HepG2 (cell line): ENCODE data around the gene VEGFA. TPM values are rescaled to one million over a fixed set of nuclear protein-coding genes. Genes with fewer than 3 reads are reported as not detected.
A peak's percentile ranks its signal among the peaks of the same experiment; 100 is the strongest.

Experiments used
- ATAC-seq: fragments of 200-7000 bp; cut with Tn5 transposase; 3 replicates; pipeline ENCODE4 v1.9.1; 2020; ENCODE audit warnings: mild to moderate bottlenecking, moderate library complexity
- BruUV-seq: library from RNA; stranded (reverse); fragments of 400-500 nt; replicated peaks from 2 replicates; lab custom pipeline; 2021; lab: Mats Ljungman, UMichigan
- CTCF ChIA-PET: fragments of 300-600 bp; formaldehyde crosslinking; extraction: SDS; loops from one replicate; lab custom pipeline; 2021; ENCODE audit warnings: low total read pairs, inconsistent platforms, low intra/inter-chr PET ratio; lab: Yijun Ruan, JAX
- POLR2A ChIA-PET: fragments of 350-600 bp; sonication (Branson Sonifier 250); formaldehyde crosslinking; loops from one replicate; lab custom pipeline; 2020; ENCODE audit warnings: antibody characterized with exemption, inconsistent platforms; lab: Yijun Ruan, JAX
- DNase-seq: peaks from one replicate; pipeline ENCODE4 v3.0.0-alpha.2; 2015; ENCODE audit warnings: low spot score
- FAIRE-seq: peaks from 3 replicates; lab custom pipeline; 2011; peaks lifted over from hg19 to GRCh38; lab: Jason Lieb, UNC
- H2AFZ ChIP-seq: one replicate; pipeline ENCODE4 v1.6.1; 2011; ENCODE audit warnings: low read length, inconsistent platforms
- H3K27ac ChIP-seq: fragments of 300-600 bp; 3 replicates; pipeline ENCODE4 v1.8.0; 2011; ENCODE audit warnings: mixed run types, mild to moderate bottlenecking, mixed read lengths, low read length, inconsistent platforms; ENCODE audit not compliant: insufficient read depth; ENCODE audit errors: extremely low read length
- H3K27me3 ChIP-seq, 2 experiments: fragments of 200-600 bp in 1 of 2; 2 replicates in 1 of 2; 3 replicates in 1 of 2; pipeline versions ENCODE4 v1.6.0 to v1.8.0; 2011; ENCODE audit warnings: low read length in 2 of 2, mild to moderate bottlenecking in 2 of 2, moderate library complexity in 2 of 2, inconsistent platforms in 1 of 2; ENCODE audit not compliant: insufficient read depth in 2 of 2, control insufficient read depth in 1 of 2
- H3K36me3 ChIP-seq, 2 experiments: fragments of 200-600 bp in 1 of 2; replicated peaks in 1 of 2; 2 replicates in 1 of 2; 3 replicates in 1 of 2; pipeline versions ENCODE4 v1.5.1 to v1.8.0; 2011; ENCODE audit warnings: low read length in 2 of 2, inconsistent platforms in 1 of 2; ENCODE audit not compliant: insufficient read depth in 2 of 2, control insufficient read depth in 1 of 2
- H3K4me1 ChIP-seq: 2 replicates; pipeline ENCODE4 v1.5.1; 2012; ENCODE audit warnings: low read length, inconsistent platforms; ENCODE audit not compliant: insufficient read depth
- H3K4me2 ChIP-seq: 2 replicates; pipeline ENCODE4 v1.6.0; 2011; ENCODE audit warnings: low read depth, low read length, inconsistent platforms
- H3K4me3 ChIP-seq, 3 experiments: fragments of 200-600 bp in 1 of 3; sonication (generic), shearing (Covaris generic) in 1 of 3; replicated peaks in 1 of 3; 2 replicates each; pipeline ENCODE4 v1.5.1; 2011 to 2016; ENCODE audit warnings: low read length in 3 of 3, inconsistent platforms in 2 of 3, low read depth in 2 of 3, mild to moderate bottlenecking in 2 of 3, control low read depth in 1 of 3, mixed read lengths in 1 of 3; ENCODE audit not compliant: insufficient read depth in 1 of 3
- H3K79me2 ChIP-seq: one replicate; pipeline ENCODE4 v1.6.1; 2011; ENCODE audit warnings: low read length, inconsistent platforms; ENCODE audit not compliant: insufficient read depth
- H3K9ac ChIP-seq: 2 replicates; pipeline ENCODE4 v1.6.0; 2011; ENCODE audit warnings: mild to moderate bottlenecking, low read depth, low read length, inconsistent platforms; ENCODE audit not compliant: insufficient read depth
- H3K9me3 ChIP-seq: 2 replicates; pipeline ENCODE4 v1.5.1; 2012; ENCODE audit warnings: mild to moderate bottlenecking, low read length
- H4K20me1 ChIP-seq: 2 replicates; pipeline ENCODE4 v1.6.0; 2011; ENCODE audit warnings: inconsistent platforms, mild to moderate bottlenecking, low read length, moderate library complexity; ENCODE audit not compliant: insufficient read depth
- ATF4 ChIP-seq, 2 experiments: fragments of 450-650 bp in 1 of 2; sonication (generic) in 1 of 2; formaldehyde crosslinking; IDR thresholded peaks; 2 replicates each; pipeline versions ENCODE4 v1.5.0 to v1.8.0; 2020 to 2022; ENCODE audit warnings: mild to moderate bottlenecking in 1 of 2, missing genetic modification reagents in 1 of 2
- SMAD1 ChIP-seq: sonication (generic); formaldehyde crosslinking; IDR thresholded peaks from 2 replicates; pipeline ENCODE4 v1.4.0; 2020; ENCODE audit warnings: missing genetic modification reagents, low read depth, mild to moderate bottlenecking, borderline replicate concordance
- ZKSCAN5 ChIP-seq: sonication (generic); formaldehyde crosslinking; IDR thresholded peaks from 2 replicates; pipeline ENCODE4 v1.5.1; 2020; ENCODE audit warnings: mild to moderate bottlenecking, missing genetic modification reagents
- ZNF609 ChIP-seq: sonication (generic); formaldehyde crosslinking; IDR thresholded peaks from 2 replicates; pipeline ENCODE4 v1.4.0; 2020; ENCODE audit warnings: mild to moderate bottlenecking, missing genetic modification reagents, borderline replicate concordance
- WGBS: methylation state at CpG from one replicate; pipeline ENCODE4 v1.1.6; 2017; ENCODE audit warnings: low lambda C conversion rate; 5-methylcytosine and 5-hydroxymethylcytosine counted together
- in situ Hi-C: cut with HindIII; loops from 2 replicates; pipeline ENCODE4 v1.10.0; 2017; ENCODE audit warnings: low pct_unique_long_range_greater_than_20kb; ENCODE audit not compliant: extremely low pct_ligation_motif_present
- intact Hi-C: fragments of 100-400 bp; cut with micrococcal nuclease; formaldehyde crosslinking; loops from one replicate; pipeline ENCODE4 v1.10.0; 2022; ENCODE audit not compliant: unreplicated experiment
- polyA plus RNA-seq, 8 experiments: library from polyadenylated mRNA; depleted of rRNA in 3 of 8; stranded (reverse) in 7 of 8; unstranded in 1 of 8; fragments of >200 nt; fragmentation: Illumina TruSeq in 4 of 8; extraction: Trizol in 4 of 8; gene quantifications; 2 replicates each; pipeline versions ENCODE4 v1.2.1 to v1.2.3, GENCODE V29; 2011 to 2016; ENCODE audit warnings: low read depth in 4 of 8, missing spikeins in 1 of 8, mixed read lengths in 1 of 8; ENCODE audit not compliant: insufficient read depth in 1 of 8
- total RNA-seq, 5 experiments: library from RNA; depleted of rRNA; stranded (reverse); fragments of >200 nt; fragmentation: Illumina TruSeq; extraction: Trizol; gene quantifications; 2 replicates each; pipeline ENCODE4 v1.2.3, GENCODE V29; 2016; ENCODE audit warnings: low read depth in 1 of 5

VEGFA gene
- total and polyA plus RNA-seq, 2 of the 13 experiments (the other 11 are each of a cell fraction or from before 2014, with no cell fraction given) = 68.1 to 629 TPM

GRCh38 chr6:43741829-43742228, 28.2 kb upstream of the VEGFA start:
- no TSS peak for BruUV-seq
- Histone ChIP-seq H2AFZ (no peak overlapping the region), H3K27ac (no peak overlapping the region), H3K9ac (no peak overlapping the region), H3K4me1 (peaks cover 90% of the 10 kb centered on the region), H3K4me3 (no peak overlapping the region), H3K36me3 (no peaks in the 10 kb centered on the region), H3K4me2 (no peak overlapping the region), H3K9me3 (no peaks in the 10 kb centered on the region), H3K79me2 (no peaks in the 10 kb centered on the region), H4K20me1 (no peaks in the 10 kb centered on the region), H3K27me3 (peaks cover 3 to 42% of the 10 kb centered on the region in 2 experiments)
- ChIA-PET POLR2A (interaction anchor here (4.8 kb wide), 1 partner anchor 27 kb away, joined by 17 read pairs; the partner anchor contains the start of gene VEGFA), CTCF (no interaction called here)
- no peak for FAIRE-seq
- no peak for DNase-seq
- intact Hi-C loops (no loop called here), in situ Hi-C loops (no loop called here)
- TF ChIP-seq ATF4 (CRISPR knock-in tag; IDR thresholded peaks at IDR 0.05) (peak in 1 of 2 experiments; percentile 67; a peak in 2 of 4 replicates), SMAD1 (CRISPR knock-in tag) (no peak)
- 11% methylated on average over 2 of the region's 2 CpGs for WGBS
- no peak for ATAC-seq

GRCh38 chr6:43742285-43742684, 27.7 kb upstream of the VEGFA start:
- in situ Hi-C loops = no loop called here
- Histone ChIP-seq H3K27ac (no peak overlapping the region), H3K4me2 (no peak overlapping the region), H3K9me3 (no peaks in the 10 kb centered on the region), H3K27me3 (peaks cover 3 to 46% of the 10 kb centered on the region in 2 experiments), H3K36me3 (no peaks in the 10 kb centered on the region), H3K4me3 (no peak overlapping the region), H3K4me1 (peaks cover 86% of the 10 kb centered on the region), H2AFZ (no peak overlapping the region), H3K79me2 (no peaks in the 10 kb centered on the region), H4K20me1 (no peaks in the 10 kb centered on the region), H3K9ac (no peak overlapping the region)
- no TSS peak for BruUV-seq
- TF ChIP-seq ZNF609 (no peak), ZKSCAN5 (CRISPR knock-in tag) (no peak)
- ChIA-PET CTCF (no interaction called here), POLR2A (interaction anchor here (4.8 kb wide), 1 partner anchor 27 kb away, joined by 17 read pairs; the partner anchor contains the start of gene VEGFA)
- FAIRE-seq (no peak), DNase-seq (no peak), ATAC-seq (no peak)
- 36% methylated on average over 3 of the region's 3 CpGs for WGBS
- intact Hi-C loops = no loop called here
